Neural cell (in vitro differentiated cells): ENCODE data around the gene PLCL2.

Experiments used
- CTCF ChIP-seq: fragments of 450-650 bp; IDR thresholded peaks from 2 replicates; pipeline ENCODE4 v1.5.1; 2014; ENCODE audit warnings: antibody characterized with exemption, mild to moderate bottlenecking, moderate library complexity; ENCODE audit not compliant: poor library complexity, severe bottlenecking
- EP300 ChIP-seq: fragments of 450-650 bp; conservative IDR thresholded peaks from 2 replicates; pipeline ENCODE4 v1.6.1; 2014; ENCODE audit warnings: antibody characterized with exemption, mild to moderate bottlenecking, moderate library complexity; ENCODE audit not compliant: poor library complexity, severe bottlenecking
- EZH2 ChIP-seq: fragments of 200-600, 300-800 bp; shearing (Covaris generic), sonication (generic); IDR thresholded peaks from 2 replicates; pipeline ENCODE4 v1.6.1; 2014; ENCODE audit warnings: antibody characterized with exemption, low read length, borderline replicate concordance, mild to moderate bottlenecking; ENCODE audit not compliant: insufficient read depth, poor library complexity, severe bottlenecking

GRCh38 chr3:16994854-16995525, 110.2 kb downstream of the PLCL2 start:
- no peak for TF ChIP-seq EZH2
- TF ChIP-seq CTCF, result no peak
- no peak for TF ChIP-seq EP300
